A549 treated with Hydrocortisone at 1 μM for 4 hours (cell line): ENCODE results near the gene RARA. TPM values are rescaled to one million over a fixed set of nuclear protein-coding genes. Genes with fewer than 3 reads are reported as not detected.

Experiments
- total RNA-seq: library from RNA; stranded (reverse); fragments of 200-300 nt; extraction: Qiagen RNA extraction; gene quantifications from 5 replicates; pipeline ENCODE4 v1.2.3, GENCODE V29; 2022

RARA gene
- 40.3 to 48.3 TPM (median 42.5 TPM) in 5 replicates for total RNA-seq

GRCh38 chr17:40309031-40309948 lies at the start of gene RARA:
RARA (plus strand) TSS chr17:40309180; CDS start chr17:40331219, 22,039 bp downstream.

DNA sequence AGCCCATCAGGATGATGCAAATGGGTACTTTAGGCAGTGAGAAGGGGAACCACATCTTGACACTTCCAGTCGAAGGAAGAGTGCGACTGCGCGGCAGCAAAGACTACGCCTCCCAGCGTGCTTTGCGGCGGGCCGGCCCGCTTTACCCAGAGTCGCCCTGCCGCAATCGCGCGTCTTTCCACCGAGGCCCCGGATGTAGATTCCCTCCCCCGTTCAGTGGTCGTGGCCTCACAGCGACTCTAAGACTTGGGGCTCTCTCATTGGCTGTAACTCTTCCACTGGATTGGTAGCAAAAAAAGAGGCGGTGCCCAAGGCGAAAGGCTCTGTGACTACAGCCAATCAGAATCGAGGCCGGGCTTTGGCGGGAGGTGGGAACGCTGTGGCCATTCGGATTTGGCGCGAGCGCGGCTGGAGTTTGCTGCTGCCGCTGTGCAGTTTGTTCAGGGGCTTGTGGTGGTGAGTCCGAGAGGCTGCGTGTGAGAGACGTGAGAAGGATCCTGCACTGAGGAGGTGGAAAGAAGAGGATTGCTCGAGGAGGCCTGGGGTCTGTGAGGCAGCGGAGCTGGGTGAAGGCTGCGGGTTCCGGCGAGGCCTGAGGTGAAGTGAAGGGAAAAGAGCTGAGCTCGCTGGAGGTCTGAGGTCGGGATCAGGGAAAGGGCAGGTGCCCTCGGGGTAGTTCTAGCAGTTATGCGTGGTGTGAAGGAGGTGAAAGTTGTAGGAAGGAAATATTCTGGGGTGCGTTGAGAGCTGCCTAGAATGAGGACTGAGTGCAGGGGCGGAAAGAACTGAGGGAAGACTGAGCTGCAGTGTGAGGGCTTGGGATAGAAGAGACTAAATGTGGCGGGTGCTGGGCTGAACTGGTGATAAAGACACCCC lies 21.2 kb upstream of the RARA start, which contains the start of gene CDC6:
TSS of gene CDC6 (plus strand) at position 386 of the 876 bp plus-strand sequence. CDS start 1,542 bp downstream, outside the sequence.

DNA sequence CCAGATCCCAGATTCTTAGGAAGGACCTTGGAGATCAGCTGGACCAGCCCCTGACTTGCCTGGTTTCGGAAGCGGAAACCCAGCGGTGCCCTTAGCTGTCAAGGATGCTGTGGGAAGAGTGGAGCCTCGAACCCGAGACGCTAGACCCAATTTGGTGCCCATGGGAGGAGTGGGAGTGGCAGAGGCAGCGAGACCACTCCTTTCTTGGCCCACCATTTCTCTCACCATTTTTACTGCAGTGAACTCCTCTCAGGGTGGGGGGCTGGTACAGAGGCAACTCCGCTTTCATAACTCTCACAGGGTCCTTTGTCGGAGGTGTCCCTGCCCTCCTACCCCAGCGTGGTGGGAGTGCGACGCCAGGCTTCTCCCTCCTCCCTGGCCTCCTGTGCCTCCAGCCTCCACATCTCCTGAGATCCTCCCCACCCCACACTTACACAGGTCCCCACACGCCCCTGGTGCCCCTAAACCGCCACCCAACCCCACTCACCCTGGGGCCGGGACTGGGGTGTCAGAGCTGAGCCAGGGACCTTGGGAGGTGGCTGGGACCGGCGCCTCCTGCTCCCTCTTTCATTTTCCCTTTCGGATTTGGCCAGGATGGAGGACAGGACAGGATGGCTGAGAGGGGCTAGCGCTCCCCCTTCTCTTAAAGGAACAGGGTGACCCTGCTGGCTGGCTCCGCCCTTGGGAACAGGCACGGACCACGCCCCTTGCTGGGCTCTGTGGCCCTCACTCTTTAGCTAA lies 55.3 kb downstream of the RARA start, which contains the start of gene GJD3:
TSS of gene GJD3 (minus strand) at position 617 of the 741 bp plus-strand sequence. CDS start 922 bp downstream, outside the sequence.

Other genes with a start within 250 kb of the RARA start
- 23.9 to 31.0 TPM (median 29.2 TPM) in 5 replicates for gene THRA, start 246.2 kb upstream of the RARA start, total RNA-seq
- gene NR1D1, start 208.6 kb upstream of the RARA start, total RNA-seq, result 8.6 to 10.5 TPM (median 10.2 TPM) in 5 replicates
- 60.6 to 69.1 TPM (median 64.3 TPM) in 5 replicates for gene MSL1, start 187.2 kb upstream of the RARA start, total RNA-seq
- gene CASC3, start 168.6 kb upstream of the RARA start, total RNA-seq, result 43.0 to 55.6 TPM (median 45.3 TPM) in 5 replicates
- gene RAPGEFL1, start 131.7 kb upstream of the RARA start, total RNA-seq, result 2.2 to 3.0 TPM (median 2.8 TPM) in 5 replicates
- gene WIPF2, start 89.9 kb upstream of the RARA start, total RNA-seq, result 18.2 to 23.5 TPM (median 21.5 TPM) in 5 replicates
- gene CDC6, start 21.3 kb upstream of the RARA start, total RNA-seq, result 46.8 to 55.1 TPM (median 50.8 TPM) in 5 replicates
- 0.80 to 1.4 TPM (median 0.96 TPM) in 5 replicates for gene GJD3, start 55.6 kb downstream of the RARA start, total RNA-seq
- gene TOP2A, start 108.7 kb downstream of the RARA start, total RNA-seq, result 183 to 274 TPM (median 213 TPM) in 5 replicates
- 2,310 to 2,905 TPM (median 2,776 TPM) in 5 replicates for gene IGFBP4, start 134.3 kb downstream of the RARA start, total RNA-seq
- gene TNS4, start 192.4 kb downstream of the RARA start, total RNA-seq, result 192 to 284 TPM (median 275 TPM) in 5 replicates